Measurements from ENCODE around the gene ITGA3. TPM values are rescaled to one million over a fixed set of nuclear protein-coding genes. Genes with fewer than 3 reads are reported as not detected.
A peak's percentile ranks its signal among the peaks of the same experiment; 100 is the strongest.

ITGA3 gene
- total RNA-seq, 1 donor: 10.5 TPM

DNA sequence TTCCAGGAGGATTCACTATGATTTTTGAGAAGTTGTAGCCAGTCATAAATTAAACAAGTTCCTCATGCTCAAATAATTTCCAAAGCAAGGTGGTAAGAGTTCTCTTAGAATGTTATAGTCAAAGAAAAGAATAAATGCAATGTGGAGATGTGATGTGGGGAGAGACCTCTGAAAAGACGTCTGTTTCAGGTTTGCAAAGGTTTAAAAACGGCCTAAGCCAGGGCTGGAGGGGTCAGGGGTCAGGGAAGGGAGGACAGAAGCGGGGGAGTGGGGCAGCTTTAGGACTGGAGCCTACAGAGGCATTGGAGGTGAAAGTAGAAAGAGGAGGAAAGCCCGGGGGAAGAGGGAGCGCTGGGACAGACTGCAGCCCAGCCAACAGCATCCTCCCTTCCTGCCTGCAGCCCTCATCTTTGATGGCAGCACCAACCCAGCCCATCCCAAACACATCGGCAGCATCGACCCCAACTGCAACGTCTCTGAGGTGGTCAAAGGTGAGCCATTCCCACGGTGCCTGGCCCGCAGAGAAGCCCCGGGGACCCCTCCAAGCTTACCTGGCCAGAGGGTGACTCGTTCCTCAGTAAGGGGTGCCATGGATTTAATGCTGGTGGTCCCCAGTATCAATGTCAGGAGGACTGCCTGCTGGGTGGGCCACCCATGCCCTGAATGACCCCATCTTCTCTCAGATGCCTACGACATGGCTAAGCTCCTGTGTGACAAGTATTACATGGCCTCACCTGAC, 50.7 kb downstream of the ITGA3 start:
- DNase-seq (ENCODE audit: low read depth in 2 of 3, low spot score in 2 of 3): no peak

DNA sequence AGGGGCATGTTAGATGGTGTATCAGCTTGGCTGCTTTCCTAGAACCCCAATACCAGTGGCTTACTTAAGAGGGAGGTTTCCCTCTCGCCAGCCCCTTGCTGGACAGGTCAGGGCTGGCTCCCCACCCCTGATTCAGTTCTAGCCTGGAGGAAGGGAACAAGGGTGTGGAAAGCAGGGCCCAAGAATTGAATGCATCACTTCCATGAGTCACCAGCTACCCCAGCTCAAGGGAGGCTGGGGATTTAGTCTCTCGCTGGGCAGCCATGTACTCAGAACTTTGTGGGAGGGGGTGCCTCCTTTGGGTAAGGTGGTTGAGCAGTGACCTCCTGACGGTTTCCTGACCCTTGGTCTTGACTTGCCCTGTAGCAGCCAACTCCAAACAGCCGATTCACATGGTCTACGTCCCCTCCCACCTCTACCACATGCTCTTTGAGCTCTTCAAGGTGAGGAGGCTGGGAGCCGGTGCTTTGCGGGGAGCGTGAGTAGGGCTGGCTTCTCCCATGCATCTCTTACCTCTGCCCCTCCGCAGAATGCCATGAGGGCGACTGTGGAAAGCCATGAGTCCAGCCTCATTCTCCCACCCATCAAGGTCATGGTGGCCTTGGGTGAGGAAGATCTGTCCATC, 52.0 kb downstream of the ITGA3 start:
- DNase-seq (ENCODE audit: low read depth in 2 of 3, low spot score in 2 of 3): no peak

DNA sequence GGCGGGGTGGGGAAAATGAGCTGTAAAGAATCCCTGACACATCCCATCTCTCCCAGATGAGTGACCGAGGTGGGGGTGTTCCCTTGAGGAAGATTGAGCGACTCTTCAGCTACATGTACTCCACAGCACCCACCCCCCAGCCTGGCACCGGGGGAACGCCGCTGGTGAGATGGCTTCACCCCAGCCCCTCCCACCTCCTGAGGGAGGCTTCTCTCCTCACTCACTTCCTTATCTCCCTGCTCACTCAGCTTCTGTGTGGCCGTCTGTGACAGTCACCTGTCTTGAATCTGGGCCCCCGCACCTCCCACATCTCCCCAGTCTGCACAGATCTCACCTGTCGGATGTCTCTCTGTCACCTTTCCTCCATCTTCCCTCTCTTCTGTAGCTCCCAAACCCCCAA, 52.6 kb downstream of the ITGA3 start:
- DNase-seq (ENCODE audit: low read depth in 2 of 3, low spot score in 2 of 3): no peak

DNA sequence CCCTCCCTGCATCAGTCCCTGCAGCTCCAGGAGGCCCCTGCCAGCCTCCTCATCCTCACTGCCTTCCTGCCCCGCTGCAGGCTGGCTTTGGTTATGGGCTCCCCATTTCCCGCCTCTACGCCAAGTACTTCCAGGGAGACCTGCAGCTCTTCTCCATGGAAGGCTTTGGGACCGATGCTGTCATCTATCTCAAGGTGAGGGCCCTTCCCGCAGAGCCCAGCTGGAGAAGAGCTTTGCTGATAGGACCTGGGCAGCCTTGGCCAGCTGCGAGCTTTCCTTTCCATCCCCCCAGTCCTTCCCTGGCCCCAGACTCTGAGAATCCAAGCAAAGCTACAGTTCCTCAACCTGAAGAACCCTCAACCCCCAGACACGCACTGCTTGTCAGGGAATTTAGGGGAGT, 53.3 kb downstream of the ITGA3 start:
- no peak for DNase-seq (ENCODE audit: low read depth in 2 of 3, low spot score in 2 of 3)

DNA sequence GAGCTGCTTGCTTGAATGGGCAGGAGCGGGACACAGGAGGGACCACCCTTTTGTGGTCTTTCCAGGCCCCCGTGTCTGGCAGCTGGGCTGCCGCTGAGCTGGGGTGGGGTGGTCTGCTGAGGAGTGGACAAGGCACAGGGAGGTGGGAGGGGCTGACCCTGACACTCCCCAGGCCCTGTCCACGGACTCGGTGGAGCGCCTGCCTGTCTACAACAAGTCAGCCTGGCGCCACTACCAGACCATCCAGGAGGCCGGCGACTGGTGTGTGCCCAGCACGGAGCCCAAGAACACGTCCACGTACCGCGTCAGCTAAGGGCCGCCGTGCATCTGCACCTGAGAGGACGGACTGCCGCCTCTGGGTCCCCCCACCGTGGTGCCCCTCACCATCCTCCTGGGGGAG, 53.9 kb downstream of the ITGA3 start:
- no peak for DNase-seq (ENCODE audit: low read depth in 2 of 3, low spot score in 2 of 3)

DNA sequence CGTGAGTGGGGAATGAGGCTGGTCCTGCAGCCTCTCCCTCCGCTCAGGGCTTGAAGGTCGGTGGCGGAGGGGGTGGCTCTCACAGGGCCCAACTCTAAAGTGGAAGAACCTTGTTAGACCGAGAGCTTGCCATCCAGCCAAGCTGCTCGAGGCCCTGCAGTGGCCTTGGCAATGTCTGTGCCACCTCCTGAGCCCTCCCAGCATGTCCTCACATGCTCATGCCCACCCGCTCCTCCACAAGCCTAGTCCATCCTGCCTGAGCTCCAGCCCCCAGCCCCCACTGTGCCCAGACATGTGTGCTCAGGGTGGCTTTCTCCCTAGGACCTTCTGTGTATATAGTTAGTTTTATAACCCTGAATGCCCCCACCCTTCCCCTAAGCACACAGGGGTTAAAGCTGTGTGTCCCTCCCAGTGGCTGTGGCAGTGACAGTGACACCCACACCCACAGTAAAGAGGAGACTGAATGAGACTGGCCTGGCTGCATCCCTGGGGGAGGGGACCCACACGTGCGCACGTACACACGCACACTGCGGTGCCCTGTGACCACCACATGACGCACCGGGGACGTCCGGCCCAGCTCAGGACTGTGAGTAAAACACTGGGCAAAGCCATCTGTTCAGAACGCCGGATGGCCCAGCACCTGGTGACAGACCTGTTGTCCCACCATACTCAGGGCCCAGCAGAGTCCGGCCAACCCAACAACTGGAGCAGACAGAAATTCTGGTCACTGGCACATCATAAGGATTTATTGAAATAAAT, 54.9 kb downstream of the ITGA3 start:
- DNase-seq (ENCODE audit: low read depth in 2 of 3, low spot score in 2 of 3): no peak

DNA sequence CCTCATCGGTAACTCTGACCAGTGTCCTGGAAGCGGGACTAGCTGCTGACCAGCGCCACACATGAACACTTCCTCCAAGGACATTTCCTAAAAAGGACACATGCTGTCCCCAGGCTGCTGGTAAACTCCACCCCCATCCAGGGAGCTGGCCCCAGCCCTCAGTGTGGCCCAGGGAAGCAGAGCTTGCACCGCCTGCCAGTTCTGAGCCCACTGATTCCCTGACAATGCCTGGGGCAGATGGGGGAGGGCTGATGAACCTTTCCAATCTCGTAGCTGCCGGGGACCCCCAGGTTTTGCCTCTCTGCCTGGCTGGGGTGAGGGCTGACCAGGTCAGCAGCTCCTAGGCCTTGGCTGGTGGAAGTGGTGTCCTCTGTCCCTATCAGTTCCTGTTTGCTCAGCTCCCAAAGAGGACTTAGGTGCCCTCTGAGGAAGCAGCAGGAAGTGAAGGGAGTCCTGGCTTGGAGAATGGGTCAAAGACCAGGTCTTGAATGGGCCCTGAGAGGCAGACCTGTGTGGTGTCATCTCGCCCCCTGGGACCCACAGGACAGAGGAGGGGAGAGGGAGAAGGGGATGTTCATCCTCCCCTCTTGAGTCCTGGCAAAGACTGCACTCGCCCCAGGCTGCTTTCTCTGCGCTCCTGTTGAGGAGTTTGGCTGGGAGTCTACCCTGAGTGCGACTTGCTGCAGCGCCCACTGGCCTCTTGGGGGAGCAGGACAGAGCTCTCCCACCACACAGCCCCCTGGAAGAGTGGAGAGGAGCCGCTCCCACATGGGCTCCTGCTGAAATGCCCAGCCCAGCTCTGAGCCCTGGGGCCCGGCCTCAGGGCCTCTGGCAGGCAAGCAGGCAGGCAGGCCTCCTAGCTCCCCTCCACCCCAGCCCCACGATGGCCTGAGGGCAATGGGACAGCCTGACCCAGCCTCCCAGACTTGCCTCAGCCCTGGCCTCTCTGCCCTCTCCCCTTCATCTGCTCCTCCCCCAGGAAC, 56.1 kb downstream of the ITGA3 start:
- DNase-seq (ENCODE audit: low read depth in 2 of 3, low spot score in 2 of 3): no peak

DNA sequence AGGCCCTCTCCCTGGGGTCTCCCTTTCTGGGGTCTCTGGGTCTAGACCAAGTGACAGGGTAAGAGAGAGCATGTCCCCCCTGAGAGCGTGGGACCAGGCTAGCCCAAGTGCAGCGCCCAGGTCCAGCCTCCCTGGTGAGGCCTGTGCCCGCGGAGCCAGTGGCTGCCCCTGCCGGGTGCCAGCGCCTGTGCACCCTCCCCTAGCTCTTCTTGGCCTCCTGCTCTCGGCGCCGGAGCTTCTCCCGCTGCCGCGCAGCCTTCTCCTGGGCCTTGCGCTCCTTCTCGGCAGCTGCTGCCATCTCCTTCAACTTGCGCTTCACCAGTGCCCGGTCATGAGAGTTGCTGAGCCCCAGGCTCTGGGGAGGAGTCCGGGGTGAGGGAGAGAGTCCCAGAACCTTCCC, 56.8 kb downstream of the ITGA3 start:
- DNase-seq (ENCODE audit: low read depth in 2 of 3, low spot score in 2 of 3): no peak

DNA sequence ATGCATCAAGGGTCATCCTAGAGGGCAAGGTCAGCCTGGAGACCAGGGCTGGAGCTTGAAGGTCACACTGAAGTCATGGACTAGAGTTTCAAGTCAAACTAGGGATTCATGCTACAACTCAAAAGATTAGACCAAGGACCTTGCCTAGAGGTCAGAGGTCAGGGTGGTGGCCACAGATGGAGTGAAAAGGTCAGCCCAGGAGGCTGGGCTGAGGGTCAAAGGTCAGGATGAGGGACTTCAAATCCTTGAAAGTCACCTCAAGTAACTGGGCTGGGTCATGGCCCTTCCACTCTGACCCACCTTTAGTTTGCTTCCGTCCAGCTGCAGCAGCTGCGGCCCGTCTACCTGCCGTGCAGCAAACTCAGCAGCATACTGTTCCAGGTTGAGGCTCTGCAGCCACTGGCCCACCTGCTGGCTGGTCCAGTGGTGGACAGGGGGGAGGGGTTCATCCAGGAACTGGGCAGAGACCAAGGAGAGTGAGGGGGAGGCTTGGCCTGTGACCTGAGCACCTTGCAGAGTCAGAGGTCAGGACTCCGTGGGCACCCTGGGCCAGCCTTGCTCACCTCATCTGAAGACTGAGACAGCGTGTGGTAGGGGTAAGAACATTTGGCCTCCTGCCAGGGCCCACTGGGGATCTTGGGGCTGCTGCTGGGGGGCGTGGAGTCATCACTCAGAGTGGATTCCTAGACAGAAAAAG, 57.9 kb downstream of the ITGA3 start:
- no peak for DNase-seq (ENCODE audit: low read depth in 2 of 3, low spot score in 2 of 3)

DNA sequence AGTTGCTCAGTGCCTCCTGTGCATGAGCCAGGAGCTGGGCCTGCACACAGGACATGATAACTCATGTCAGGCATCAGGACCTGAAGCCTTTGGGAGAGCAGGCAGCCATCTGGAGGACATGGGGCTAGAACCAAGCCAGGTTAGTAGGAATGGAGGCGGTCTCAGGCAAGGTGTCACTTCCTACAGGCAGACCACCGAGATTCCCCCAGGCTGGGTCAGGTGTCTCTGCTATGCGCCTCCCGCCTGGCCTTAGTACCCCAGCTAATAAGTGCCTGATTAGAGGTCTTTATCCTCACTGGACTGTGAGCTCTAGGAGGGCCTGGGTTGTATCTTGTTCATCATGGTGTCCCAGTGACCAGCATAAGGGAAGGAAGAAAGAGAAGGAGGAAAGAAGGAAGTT, 58.5 kb downstream of the ITGA3 start:
- no peak for DNase-seq (ENCODE audit: low read depth in 2 of 3, low spot score in 2 of 3)

DNA sequence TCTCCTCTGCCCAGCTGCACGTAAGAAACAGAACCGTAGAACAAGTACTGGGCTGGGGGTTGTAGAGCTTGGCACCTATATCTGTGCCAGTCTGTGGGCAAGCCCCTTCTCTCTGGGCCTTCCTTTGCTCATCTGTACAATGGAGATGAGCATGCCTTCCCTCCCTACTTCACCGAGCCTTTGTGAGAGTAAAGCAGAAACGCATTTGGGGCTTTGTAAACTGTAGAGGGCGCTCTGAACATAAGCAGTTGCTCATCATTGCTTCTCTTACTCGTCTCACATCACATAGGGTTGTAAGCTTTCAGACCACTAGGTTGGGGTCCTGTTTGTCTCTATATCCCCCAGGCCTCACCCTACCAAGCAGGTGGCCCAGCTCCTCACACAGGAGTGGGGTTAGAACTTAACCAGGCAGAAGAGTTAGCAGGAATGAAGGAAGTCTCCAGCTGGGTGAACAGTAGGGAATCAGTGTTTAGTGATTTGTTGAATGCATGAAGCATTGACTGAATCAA, 59.0 kb downstream of the ITGA3 start:
- DNase-seq (ENCODE audit: low read depth in 2 of 3, low spot score in 2 of 3): peak in 2 of 3 donors; percentile 65 to 85

DNA sequence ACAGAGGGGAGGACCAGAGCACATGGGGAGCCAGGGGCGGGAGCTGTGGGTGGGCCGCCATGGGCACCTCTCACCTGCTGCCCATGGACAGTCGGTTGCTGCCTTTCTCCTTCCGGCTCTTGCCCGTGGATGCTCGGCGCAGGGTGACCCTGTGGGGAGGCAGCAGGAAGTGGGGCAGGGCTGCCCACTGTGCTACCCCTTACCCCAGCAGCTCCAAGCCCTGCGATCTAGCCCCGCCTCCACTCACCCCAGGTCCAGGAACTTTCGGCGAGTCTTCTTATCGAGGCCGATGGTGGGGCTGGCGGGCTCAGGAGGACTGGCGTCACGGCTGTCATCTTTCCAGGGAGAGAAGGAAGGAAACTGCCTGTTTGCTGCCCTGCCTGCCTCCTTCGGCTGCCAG, 59.8 kb downstream of the ITGA3 start:
- DNase-seq (ENCODE audit: low read depth in 2 of 3, low spot score in 2 of 3): peak in 1 of 3 donors; percentile 37

DNA sequence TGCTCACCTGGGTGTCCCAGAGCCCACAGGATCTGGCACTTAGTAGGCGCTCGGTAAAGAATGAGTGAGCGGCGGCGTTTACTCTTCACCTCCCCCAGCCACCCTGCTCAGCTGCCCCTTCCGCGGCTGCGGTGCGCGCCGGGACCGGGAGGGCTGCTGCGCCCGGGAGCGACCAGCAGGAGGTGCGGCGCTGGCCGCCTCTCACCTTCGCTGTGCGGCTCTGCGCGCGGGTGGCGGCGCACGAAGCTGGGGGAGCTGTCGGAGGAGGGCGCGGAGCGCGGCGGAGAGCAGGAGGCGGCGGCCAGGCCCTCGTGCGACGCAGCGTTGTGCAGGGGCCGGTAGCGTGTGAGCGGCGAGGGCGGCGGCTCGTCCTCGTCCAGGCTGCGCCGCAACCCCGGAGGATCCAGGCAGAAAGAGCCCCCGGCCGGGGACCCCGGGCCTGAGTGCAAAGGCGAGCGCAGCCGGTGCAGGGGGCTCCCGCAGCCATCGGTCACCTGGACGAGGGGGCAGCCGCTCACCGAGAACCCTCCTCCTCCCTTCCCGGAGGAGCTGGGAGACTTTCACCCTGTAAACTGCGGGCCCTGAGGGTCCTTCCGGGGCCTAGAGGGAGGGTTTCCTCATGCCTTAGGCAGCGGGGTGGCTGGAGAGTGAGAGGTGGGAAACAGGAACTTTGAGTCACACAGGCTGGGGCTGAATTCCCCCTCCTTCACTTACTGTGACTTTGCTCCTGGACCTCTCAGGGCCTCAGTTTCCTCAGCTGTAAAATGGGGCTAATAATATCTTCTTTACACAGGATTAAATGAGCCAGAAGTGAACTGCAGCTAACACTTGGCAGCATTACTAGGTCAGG, 61.5 kb downstream of the ITGA3 start:
- DNase-seq (ENCODE audit: low read depth in 2 of 3, low spot score in 2 of 3): peak; percentile 41 to 82 (median 76)

DNA sequence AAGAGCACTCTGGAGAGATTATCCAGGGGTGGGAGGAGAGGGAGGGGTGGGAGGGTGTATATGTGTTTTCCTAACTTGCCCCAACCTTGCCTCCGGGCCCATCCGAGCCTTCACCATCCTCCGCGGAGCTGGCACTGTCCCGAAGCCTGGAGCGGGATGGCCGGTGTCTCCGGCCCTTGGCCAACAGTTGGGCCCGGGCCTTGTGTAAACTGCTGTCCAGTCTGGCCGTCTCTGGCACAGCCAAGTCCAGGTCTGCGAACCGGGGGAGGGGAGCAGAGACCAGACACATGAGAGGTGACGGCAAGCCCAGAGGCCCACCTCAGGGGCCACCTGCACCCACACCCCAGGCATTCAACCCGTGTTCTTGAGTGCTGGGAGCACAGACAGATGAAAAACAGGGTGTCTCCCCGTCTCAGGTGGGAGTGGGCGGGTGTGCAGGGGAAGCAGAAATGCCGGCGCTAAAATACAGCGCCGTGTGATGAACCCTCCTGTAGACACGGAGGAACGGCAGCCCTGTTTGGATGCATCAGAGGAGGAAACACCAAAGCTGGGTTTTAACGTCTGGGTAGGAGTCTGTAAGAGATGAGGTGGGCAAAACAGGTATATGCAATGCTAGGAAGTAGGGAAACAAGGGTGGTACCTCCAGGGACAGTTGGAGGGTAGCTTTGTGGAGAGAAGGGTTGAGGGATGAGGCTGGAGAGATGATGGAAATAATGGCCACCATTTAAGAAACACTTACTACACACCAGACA, 62.3 kb downstream of the ITGA3 start:
- no peak for DNase-seq (ENCODE audit: low read depth in 2 of 3, low spot score in 2 of 3)

DNA sequence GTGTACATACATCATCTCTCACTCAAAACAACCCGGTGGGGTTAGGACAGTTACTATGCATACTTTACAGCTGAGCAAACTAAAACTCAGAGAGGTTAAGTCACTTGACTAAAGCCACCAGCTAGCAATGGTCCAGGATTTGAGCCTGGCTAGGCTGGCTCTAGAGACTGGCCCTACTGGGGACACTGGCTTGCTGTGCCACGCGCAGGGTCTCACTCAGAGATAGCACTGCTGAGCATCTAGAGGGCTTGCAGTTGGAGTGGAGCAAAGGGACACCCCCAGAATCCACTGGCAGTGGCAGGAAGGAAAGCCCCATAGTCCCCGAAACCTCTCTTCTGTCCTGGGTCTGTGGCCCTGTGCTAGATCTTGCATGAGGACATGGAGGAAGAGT, 62.9 kb downstream of the ITGA3 start:
- DNase-seq (ENCODE audit: low read depth in 2 of 3, low spot score in 2 of 3): no peak

DNA sequence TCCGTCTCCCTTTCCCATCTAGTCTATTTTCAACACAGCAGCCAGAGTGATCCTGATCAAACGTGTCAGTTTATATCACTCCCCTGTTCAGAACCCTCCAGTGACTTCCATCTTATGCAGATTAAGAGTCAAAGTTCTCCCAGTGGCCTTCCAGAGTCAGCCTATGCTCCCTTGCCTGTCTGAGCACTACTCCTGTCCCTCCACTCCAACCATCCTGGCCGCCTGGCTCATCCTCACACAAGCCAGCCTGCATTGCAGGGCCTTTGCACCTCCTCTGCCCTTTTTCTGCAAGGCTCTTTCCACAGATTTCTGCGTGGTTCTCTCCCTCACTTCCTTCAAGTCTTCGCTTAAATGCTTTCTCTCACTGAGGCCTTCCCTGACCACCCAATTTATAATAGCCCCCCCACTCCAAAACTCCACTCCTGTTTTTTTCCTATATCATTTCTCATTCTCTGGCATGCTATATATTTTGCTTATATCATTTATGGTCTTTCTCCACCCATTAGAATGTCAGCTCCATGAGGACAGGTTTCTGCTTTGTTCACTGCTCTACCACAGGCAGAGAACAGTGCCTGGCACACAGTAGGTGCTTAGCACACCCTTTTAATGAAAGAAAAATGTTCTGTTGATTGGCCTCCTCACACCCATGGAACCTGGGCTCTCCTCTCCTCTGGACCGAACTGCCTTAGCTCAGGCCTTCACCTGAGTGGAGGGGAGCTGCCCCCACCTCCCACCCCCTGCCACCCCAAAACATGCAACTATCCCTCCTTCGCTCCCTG, 64.8 kb downstream of the ITGA3 start:
- no peak for DNase-seq (ENCODE audit: low read depth in 2 of 3, low spot score in 2 of 3)

DNA sequence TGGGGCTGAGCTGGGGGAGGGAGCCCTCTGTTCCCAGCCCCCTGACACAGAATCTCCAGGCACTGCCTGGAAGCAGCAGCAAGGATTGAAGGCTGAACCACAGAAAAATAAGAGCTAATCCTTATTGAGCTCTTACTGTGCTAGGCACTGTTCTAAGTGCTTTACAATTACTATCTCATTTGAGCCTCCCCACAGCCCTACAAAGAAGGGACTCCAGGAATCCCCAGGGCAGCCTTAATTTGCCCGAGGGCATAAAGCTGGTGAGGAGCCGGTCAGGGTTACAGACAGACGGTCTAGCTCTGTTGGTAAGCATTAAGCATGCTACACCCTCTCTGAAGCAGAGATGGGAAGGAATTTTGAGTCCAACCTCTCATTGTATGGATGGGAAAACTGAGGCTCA, 67.0 kb downstream of the ITGA3 start:
- no peak for DNase-seq (ENCODE audit: low read depth in 2 of 3, low spot score in 2 of 3)
